ENCODE measurements around the gene GCDH.

GCDH gene

GRCh38 chr19:12858041-12858928, 32.7 kb upstream of the GCDH start:
- H3K27ac ChIP-seq, result no peak overlapping the region
- TF ChIP-seq ZFX (IDR thresholded peaks at IDR 0.05), result no peak

- no peak overlapping the region for H3K27ac ChIP-seq
- TF ChIP-seq CTCF (conservative IDR thresholded peaks at IDR 0.05), result no peak
- TF ChIP-seq ZFX (IDR thresholded peaks at IDR 0.05), result no peak
These were observed 31.4 kb upstream of the GCDH start for GRCh38 chr19:12859546-12859945.

GRCh38 chr19:12864143-12864542, 26.8 kb upstream of the GCDH start:
- TF ChIP-seq CTCF (conservative IDR thresholded peaks at IDR 0.05), result no peak
- no peak for TF ChIP-seq ZFX (IDR thresholded peaks at IDR 0.05)

GRCh38 chr19:12864721-12865715, 25.9 kb upstream of the GCDH start:
- TF ChIP-seq ZFX (IDR thresholded peaks at IDR 0.05), result no peak
- TF ChIP-seq CTCF (conservative IDR thresholded peaks at IDR 0.05), result no peak; the same call in 1 of the 2 replicates
- H3K27ac ChIP-seq, result no peak overlapping the region

More at GRCh38 chr19:12864143-12864542, 26.8 kb upstream of the GCDH start:
- no peak overlapping the region for H3K27ac ChIP-seq

- H3K27ac ChIP-seq, result no peak overlapping the region
- no peak for TF ChIP-seq CTCF (conservative IDR thresholded peaks at IDR 0.05)
- TF ChIP-seq ZFX (IDR thresholded peaks at IDR 0.05), result no peak
These were observed 25.1 kb upstream of the GCDH start for GRCh38 chr19:12865746-12866415.

GRCh38 chr19:12866416-12867119, 24.4 kb upstream of the GCDH start:
- H3K27ac ChIP-seq, result no peak overlapping the region
- TF ChIP-seq CTCF (conservative IDR thresholded peaks at IDR 0.05) (no peak), ZFX (IDR thresholded peaks at IDR 0.05) (no peak)
